D721Med (cell line): ENCODE results near the gene PTBP1.

Experiments used
- DNase-seq: peaks from one replicate; pipeline ENCODE4 v3.0.0; 2011; ENCODE audit warnings: low spot score; ENCODE audit not compliant: insufficient read length
- FAIRE-seq: peaks from 2 replicates; lab custom pipeline; 2011; peaks lifted over from hg19 to GRCh38; lab: Jason Lieb, UNC
- CTCF ChIP-seq: IDR thresholded peaks from 2 replicates; pipeline ENCODE4 v1.5.1; 2012; ENCODE audit warnings: mild to moderate bottlenecking, control low read depth; ENCODE audit not compliant: insufficient read depth; ENCODE audit errors: missing control alignments

Gene PTBP1

GRCh38 chr19:825897-826644 lies 28.8 kb downstream of the PTBP1 start:
- DNase-seq = no peak
- TF ChIP-seq CTCF = no peak
- no peak for FAIRE-seq

- no peak for TF ChIP-seq CTCF
- DNase-seq = no peak
- no peak for FAIRE-seq
These were observed 30.1 kb downstream of the PTBP1 start for GRCh38 chr19:827314-827709.

- TF ChIP-seq CTCF = no peak
- no peak for DNase-seq
- FAIRE-seq = no peak
These were observed 30.6 kb downstream of the PTBP1 start, which contains the start of gene AZU1 for GRCh38 chr19:827710-828321. Gene AZU1, plus strand, starts transcription at chr19:827837. Its CDS starts 10 bp downstream, at chr19:827847.

- no peak for TF ChIP-seq CTCF
- DNase-seq (no peak), FAIRE-seq (no peak)
These were observed 32.0 kb downstream of the PTBP1 start for GRCh38 chr19:829129-829758.

- FAIRE-seq = no peak
- no peak for DNase-seq
- no peak for TF ChIP-seq CTCF
These were observed 34.4 kb downstream of the PTBP1 start for GRCh38 chr19:831407-832369.

- FAIRE-seq = no peak
- no peak for TF ChIP-seq CTCF
- no peak for DNase-seq
These were observed 37.0 kb downstream of the PTBP1 start for GRCh38 chr19:834216-834615.
